HG03520 (cell line): ENCODE data around the gene NELL1.

Experiments
- ATAC-seq: cut with Tn5 transposase; IDR thresholded peaks from one replicate; pipeline ENCODE4 v1.9.1; 2021; ENCODE audit warnings: mild to moderate bottlenecking, moderate library complexity; ENCODE audit not compliant: unreplicated experiment

NELL1 gene

DNA sequence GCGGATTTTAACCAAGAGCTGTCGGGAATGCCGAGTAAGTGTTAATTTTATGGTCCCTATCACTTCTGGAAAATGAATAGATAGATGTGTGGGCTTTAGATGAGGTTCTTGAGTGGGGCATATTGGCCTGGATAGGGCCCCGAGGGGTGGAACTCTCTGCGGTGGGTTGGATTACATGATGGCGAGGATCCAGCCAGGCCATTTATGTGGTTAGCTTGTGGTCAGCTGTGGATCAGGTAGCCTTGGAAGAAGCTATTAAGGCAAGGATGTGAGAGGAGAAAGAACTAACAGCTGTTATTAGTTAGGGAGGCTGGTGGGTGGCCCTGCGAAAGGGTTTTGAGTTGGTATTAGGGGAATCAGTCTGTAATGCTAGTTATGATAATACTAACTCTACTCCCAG is 268.4 kb downstream of the NELL1 start:
- ATAC-seq, result no peak

DNA sequence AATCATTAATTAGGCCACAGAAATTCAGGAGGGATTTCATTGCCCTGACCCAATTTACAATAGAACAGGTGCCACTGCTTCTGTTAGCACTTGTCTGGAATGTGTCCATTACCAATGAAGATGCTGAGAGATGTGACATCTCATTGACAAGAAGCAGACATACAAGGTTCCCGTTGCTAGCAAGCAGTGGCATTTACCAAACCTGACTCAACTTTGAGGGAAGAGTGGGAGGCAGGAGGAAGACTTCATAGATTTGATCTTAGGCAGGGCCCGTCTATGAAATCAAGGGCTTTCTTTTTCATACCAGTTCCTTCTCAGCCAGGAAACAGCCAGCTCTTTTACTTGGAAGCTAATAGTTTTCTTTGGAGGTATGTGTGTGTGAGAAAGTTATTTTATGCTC is 280.2 kb downstream of the NELL1 start:
- no peak for ATAC-seq

DNA sequence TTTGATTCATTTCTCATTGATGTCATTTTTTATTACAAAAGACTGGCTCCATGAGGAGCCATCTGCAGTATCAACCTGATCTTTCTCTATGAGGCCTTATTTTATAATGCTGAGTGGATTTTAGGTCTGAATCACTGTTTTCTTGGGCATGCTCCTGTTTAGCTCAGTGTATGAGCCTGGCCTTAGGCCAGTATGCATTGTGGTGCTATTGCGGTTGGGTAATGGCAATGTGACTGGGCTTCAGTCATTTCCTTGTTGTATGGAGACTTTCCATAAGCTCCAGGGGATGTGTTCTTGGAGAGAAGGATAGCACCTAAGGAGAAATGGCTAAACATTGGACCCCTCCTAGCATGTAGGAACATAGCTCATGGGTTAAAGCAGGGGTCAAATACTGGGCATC is 293.2 kb downstream of the NELL1 start:
- no peak for ATAC-seq

DNA sequence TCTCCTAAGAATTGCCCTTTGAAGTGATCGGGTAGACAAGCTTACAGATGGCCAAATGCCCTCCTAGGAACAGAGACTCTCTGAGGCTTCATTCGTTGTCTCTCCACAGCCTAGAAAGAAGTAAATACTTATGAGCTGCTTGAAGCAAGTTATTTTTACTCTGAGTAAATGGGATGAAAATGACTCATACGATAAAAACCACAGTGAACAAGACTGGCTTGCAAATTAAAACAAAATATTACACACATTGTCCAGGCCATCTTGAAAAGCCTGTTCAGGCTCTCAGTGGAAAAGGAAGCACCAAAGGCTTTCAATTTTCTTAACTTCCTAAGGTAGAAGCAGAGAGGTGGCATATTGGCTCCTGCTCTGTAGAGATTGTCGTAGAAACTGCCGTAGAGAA is 294.2 kb downstream of the NELL1 start:
- no peak for ATAC-seq

DNA sequence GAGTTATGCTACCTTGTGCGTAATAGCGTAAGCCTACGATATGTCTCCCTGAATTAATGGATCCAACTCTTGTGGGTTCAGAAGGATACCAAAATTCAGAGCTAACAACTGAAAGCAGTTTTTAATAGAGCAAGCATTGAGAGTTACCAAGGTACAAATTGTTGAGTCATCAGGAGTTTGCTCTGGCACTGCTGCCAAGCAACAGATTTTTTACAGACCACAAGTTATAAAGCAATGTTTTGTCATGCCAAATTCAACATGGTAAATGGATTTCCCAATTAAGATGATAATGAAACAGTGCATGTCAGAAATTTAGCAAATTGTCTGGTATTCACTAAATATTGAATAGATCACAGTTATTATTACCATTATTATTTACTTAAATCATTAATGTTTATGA is 295.6 kb downstream of the NELL1 start:
- no peak for ATAC-seq

DNA sequence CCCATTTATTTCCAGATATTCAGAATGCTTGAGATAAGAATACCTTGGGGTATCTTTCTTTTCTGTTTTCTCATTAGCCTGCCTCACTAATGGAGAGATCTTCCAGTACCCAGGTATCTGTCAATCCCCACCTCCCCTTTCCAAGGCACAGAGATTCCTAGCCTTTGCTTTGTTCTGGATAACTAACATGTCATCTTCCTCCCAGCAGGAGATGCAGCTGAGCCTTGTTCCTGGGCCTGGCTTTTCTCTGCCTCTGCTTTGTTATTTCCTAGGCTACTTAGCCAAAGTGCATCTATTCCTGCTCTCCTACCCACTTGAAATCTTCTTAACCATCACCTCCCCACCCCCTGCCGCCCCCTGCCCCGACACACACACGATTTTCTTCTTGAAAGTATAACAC is 297.1 kb downstream of the NELL1 start:
- no peak for ATAC-seq

DNA sequence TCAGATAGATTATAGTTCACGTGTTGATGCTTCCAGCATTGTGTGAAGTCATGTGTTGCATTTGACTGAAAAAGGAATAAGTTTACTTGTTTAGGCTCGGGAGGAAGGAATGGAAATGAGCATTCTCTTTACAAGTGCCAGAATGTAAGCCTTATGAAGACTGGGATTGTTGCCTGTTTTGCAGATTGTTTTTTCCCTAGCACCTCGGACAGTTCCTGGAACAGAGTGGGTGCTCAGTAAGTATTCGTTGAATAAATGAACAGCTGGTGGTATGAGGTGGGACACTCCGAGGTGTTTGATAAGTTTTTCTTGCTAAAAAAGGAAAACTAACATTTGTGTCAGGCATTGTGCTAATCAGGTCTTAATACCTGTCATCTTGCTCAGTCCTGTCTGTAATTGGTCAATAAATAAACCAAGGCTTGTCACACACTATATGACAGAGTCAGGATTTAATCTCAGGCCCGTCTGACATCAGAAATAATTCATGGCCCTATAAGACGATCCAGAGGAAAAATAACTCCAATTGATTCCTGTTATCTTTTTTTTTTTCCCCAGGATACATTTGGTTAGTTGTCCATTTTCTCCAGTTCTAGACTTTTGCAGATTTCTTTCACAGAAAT is 304.7 kb downstream of the NELL1 start:
- no peak for ATAC-seq

DNA sequence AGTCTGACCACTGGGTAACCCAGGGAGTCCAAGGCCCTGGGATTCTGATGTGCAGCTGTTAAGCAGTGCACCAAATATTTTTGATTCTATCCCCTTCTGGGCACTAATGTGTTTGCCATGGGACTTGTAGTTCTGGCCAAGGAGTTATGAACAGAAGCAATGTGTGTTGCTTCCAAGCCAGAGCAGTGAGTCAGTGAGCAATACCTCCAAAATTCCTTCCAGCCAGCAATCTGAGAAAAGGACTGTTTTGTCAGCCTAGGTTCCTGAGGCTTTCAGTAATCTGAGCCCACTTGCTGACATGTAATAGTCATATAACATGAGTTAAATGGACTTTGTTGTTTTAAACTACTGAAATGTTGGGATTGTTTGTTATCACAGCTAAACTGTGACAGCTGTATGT is 311.4 kb downstream of the NELL1 start:
- no peak for ATAC-seq

DNA sequence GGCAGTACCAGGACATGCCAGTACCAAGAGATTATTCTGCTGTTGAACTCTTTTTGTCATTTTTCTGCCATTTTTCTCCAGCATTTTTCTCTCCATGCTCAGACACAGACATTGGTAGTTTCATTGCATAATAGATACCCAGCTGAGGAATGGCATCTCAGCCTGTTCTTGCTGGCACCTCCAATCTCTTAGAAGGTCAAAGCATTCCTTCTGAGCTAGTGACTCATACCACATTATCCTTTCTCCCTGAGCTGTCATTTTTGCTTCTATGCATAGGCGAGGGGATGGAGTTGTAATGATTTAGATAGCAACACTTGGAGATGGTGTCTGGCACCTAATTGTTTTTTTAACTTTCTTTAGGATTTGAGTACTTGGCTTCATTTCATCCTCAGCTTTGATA is 321.1 kb downstream of the NELL1 start:
- no peak for ATAC-seq

DNA sequence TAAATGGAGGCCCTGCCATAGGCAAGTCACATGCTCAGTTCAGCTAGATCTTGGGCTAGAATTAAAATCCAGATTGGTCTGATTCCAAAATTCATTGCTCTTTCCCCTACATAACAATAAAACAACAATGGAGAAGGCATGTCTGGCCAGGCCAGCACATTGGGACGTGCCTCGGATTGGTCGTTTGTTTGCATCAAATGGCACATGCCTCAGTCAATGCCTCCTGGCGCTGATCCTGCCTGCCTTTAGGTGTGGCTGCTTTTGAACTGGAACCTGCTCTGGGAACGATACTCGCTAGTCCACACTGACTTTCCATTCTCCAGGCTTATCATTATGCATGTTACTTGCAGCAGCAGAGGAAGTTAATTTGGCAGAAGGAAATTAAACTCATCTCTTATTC is 322.1 kb downstream of the NELL1 start:
- no peak for ATAC-seq

DNA sequence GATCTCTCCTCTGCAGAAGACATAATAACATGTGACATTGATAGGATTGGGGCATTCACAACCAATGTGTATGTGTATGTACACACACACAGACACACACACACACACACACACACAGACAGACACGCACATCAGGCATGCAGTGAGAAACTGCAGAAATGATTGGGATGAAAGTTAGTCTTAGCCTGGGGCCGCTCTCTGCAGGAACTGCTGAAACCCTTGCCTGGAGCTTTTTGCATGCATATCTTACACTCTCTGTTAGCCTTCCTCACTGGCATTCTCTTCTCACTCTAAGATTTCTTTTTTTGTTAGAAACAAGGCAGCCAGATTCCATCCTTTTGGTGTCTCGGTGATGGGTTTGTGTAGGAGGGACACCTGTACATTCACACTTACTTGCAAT is 337.9 kb downstream of the NELL1 start:
- no peak for ATAC-seq

DNA sequence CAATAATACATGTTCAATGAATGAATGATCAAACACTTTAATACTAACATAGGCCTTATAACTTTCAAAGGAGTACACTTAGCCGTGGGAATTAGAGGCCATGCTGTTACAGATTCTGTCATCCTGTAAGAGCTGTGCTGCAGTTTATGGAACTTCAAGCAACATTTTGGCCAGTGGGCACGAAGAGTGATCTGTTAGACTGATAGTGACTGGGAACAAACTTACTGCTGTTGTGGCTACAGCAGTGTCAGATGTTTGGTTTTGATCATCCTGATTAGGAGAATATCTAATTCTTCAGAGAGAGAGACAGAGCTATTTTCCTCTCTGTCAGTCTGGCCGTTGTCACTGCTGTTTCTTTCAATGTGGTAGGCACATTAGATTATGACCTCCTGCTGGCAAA is 348.9 kb downstream of the NELL1 start:
- ATAC-seq, result no peak

DNA sequence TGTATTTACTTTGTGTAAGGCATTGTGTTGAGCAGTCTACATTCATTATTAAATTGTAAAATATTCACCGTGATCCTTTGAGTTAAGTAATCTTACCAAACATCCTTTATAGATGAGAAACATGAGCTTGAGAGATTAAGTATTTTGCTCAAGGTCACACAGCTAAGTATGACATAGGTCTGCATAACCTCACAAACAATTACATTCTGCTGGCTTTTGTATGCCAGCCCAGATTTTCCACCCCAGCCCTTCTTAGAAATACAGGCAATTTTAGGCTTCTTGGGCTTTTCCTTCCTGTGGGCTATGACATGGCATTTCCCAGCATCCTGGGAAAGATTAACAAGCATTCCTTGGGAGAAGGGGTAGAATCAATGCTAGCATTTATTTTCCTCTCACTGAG is 357.3 kb downstream of the NELL1 start:
- no peak for ATAC-seq

DNA sequence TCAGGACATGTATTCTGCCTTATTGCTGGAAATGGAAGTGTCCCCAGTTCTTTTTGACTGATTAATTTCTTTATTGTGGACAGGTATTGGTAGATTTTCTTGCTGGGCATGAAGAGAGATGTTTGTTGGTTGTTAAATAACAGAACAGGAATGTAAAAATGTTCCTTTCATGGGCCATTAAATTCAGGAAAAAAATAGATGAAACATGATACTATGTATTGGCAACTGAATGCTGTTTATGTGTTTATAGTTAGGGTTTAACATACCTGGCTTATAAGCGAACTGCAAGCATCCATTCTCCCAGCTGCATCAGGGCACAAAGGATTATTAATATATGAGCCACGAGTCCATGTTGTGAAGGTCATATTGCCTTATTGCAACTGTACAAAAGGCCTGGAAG is 368.5 kb downstream of the NELL1 start:
- no peak for ATAC-seq

DNA sequence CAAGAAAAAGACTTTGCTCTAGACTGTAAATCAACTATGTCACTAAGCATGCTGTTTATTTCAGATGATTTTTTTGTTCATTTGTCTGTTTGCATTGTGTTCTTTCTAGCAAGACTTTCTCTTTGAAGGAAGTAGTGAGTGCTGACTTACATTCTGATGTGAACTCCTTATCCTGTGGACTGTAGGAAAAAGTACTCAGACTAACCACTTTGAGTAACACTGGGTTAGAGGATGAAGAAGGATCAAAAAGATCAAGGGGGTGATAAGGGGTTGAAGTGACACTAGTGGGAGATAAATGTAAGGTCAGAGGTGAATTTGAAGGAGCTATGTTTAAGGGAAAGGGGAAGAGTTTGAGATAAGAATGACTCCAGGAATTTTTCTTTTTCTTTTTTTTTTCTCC is 369.4 kb downstream of the NELL1 start:
- ATAC-seq, result no peak

DNA sequence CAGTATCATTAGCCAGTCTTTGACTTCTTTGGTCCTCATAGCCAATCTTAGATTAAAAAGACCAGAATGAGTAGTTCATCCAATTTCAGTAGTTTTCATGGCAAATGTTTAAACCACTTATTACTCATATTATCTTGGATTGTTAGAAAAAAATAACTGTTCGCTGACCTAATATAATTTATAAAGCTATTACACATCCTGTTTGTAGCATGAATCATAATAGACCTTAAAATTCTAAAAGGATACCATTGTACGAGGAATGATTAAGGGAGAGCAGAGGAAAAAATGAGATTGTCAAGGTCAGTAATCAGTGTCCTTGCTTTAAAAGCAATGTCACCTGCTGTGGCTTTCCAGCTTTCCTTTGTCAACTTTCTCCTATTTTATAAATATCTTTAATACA is 371.2 kb downstream of the NELL1 start:
- no peak for ATAC-seq

DNA sequence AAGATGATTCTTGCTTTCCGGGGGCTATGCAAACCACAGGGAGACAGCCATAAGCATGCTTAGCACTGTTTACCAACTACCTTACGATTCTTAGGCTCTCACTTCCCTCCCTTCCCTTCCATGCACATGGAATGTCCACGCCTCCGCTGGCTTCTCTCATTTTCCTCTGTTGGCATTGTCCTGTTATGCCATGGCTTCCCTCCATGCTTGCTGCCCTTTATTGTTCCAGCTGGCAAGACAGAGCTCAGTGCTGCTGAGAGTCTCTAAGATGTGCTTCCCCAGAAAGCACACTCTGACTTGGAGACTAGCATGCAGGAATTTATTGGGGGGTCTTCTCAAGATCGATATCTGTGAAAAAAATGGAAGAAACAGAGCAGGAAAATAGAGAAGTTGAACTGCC is 379.2 kb downstream of the NELL1 start:
- ATAC-seq, result no peak

DNA sequence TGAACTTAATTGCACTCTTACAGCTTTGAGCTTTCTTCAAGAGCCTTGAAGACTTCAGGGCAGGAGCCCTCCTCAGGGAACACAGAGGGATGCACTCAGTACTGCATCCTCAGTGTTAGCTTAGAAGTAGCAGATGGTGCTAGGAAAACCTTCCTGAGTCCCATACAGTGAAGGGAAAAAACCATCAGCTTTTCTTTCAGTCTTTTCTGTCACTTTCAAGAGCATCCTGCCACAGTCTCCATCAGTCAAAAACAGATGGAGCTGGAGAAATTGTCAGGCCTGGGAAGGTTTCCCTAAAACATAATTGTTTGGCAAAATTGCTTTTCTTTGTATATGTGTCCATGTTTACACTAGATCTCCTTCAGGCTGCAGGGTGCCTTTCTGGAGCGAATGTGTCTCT is 384.1 kb downstream of the NELL1 start:
- ATAC-seq, result no peak

DNA sequence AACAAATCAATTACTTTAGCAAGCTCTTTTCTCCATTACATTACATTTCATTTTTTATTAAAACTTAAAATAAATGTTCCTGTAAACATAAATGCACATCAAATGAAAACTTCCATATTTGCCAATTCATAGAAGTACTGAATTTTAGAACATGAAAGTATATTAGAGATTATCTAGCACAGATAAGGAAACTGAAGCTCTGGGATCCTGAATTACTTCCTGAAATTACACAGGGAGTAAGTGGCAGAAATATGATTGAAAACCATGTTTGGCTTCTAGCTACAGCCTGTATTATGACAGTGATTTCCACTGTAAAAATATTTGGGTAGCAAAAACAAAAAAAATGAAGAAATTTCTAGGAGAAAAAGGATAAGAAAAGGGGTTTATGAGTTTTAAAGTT is 387.3 kb downstream of the NELL1 start:
- no peak for ATAC-seq

DNA sequence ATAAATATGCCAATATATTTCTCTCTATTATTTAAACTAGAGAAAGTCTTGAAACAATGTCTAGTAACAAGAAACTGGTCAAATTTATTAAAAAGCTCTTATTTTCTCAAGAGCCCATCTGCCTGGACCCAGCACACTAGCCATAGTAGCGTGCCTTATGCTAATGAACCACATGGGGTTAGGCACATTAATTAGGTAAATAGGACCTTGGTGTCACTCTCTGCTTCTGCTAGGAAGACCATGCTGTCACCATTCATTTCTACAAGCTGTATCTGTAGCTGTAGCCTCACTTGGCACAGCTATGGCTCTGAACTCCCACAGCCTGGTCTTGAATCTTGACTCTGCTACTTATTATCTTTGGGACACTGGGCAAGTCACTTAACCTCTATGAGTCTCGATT is 390.5 kb downstream of the NELL1 start:
- no peak for ATAC-seq

DNA sequence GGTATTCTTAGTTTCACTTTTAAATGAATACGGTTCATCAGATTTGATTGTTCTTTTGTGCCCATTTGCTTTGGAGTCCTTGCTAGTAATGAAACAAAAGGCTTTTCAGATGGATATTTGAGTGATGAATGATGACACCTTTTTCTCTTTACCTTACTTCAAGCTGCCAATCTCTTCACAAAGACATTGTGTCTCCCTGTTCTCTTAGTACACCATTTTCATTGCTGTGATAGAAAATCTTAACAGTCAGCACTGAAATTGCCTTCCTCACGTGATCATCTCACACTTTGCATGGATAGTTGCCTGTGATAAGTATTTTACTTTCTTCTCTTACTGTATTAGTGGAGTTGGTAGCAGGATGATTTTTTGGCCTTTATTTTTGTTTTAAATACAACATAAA is 396.6 kb downstream of the NELL1 start:
- no peak for ATAC-seq

DNA sequence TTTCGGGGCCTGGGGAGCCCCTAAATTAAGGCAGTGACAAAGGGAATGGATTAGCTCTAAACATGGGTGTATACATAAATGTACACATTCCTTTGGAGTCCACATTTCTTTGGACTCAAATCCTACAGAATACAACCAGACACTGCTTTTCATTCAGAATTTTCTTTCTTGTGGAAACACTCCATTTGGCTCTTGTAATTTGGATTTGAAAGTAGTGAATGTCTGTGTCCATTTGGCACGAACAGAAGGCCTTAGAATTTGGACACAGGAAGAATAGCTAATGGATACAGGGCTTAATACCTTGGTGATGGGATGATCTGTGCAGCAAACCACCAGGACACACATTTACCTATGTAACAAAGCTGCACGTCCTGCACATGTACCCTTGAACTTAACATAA is 399.5 kb downstream of the NELL1 start:
- no peak for ATAC-seq

DNA sequence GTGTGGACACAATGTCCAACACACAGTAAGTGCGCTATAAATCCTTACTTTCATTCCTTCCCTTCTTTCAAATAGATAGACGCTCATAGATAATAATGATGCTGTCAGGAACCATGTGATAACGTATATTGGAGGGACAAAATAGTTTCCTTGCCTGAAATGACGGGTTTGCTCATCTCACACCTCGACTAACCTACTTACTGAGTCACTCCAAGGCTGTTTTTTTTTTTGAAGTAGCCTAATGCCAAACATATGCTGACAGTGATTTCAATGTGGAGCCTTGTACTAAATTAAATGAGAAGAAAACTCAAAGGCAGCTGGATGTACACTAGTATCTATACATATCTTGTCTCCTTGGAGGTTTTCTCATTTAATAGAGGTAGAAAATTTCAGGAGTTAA is 400.5 kb downstream of the NELL1 start:
- ATAC-seq, result no peak

DNA sequence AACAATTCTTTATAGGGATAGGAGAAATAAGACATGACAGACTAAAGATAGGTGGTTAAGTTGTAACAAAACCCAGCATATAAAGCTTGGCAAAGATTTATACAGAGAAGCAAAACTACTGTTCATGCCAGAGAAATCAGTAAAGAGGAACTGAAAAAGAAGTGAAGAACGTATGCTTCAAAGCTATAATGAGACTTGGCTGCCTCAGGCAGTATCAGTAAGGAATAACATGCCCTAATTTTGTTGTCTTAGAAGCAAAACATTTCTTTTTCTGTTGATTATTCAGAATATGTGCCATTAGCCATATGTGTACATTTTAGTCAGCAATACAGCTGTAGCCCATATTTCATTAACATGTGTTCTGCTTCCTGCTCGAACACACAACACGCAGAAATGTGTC is 403.2 kb downstream of the NELL1 start:
- no peak for ATAC-seq
